Left renal cortex interstitium (tissue), 4 donors: Measurements from ENCODE around the gene CALCR. TPM values are rescaled to one million over a fixed set of nuclear protein-coding genes. Genes with fewer than 3 reads are reported as not detected.

Experiments
- DNase-seq, 4 donors: peaks; one replicate each; pipeline ENCODE4 v3.0.0-alpha.2; 2013; ENCODE audit warnings: low read depth in 4 of 4, low spot score in 2 of 4, missing footprints in 1 of 4
- polyA plus RNA-seq, 4 donors: library from polyadenylated mRNA; unstranded; fragments of 120-200 nt; gene quantifications; one replicate each; pipeline ENCODE4 v1.2.1, GENCODE V29; 2013; ENCODE audit not compliant: insufficient read length in 4 of 4

The CALCR gene
- polyA plus RNA-seq, 4 donors, result 0.55 to 0.96 (median 0.91) TPM

DNA sequence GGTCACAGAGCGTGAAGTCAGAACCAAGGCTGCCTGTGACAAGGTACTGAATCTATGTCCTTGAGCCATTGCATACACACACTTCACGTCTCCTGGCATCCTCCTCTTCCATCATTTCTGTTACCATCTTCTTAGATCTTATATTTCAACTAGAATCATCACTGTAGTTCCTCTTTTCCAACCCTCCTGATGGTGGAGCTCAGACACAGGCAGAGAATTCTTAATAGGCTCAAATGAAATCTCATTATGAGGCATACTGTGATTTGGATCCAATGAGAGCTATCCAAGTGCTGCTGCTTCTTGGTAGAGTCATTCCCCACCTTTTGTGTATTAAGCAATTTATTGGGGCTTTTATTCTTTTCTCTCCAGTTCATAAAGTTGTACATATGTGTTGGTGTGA lies 113.2 kb downstream of the CALCR start:
- DNase-seq, result no peak

DNA sequence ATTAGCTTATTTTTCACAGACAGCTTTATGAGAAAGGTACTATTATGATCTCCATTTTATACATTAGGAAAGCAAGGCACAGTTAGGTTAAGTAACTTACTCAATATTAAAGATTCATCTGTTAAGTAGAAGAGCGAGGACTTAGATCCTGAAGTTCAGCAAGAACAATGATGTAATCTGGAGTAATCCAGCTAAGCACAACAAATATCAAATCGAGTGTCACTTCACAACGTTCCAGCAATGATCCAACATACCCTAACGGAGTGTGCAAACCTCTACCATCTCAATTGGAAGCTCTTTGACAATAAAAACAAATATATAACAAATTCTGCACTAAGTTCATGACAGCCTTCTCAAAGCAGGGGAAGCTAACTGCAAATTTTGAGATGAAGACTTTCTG lies 121.3 kb downstream of the CALCR start:
- DNase-seq, result no peak

- no peak for DNase-seq
Observed at GRCh38 chr7:93448176-93448575, 126.3 kb downstream of the CALCR start.

- no peak for DNase-seq
Observed at GRCh38 chr7:93447509-93447908, 127.0 kb downstream of the CALCR start.

DNA sequence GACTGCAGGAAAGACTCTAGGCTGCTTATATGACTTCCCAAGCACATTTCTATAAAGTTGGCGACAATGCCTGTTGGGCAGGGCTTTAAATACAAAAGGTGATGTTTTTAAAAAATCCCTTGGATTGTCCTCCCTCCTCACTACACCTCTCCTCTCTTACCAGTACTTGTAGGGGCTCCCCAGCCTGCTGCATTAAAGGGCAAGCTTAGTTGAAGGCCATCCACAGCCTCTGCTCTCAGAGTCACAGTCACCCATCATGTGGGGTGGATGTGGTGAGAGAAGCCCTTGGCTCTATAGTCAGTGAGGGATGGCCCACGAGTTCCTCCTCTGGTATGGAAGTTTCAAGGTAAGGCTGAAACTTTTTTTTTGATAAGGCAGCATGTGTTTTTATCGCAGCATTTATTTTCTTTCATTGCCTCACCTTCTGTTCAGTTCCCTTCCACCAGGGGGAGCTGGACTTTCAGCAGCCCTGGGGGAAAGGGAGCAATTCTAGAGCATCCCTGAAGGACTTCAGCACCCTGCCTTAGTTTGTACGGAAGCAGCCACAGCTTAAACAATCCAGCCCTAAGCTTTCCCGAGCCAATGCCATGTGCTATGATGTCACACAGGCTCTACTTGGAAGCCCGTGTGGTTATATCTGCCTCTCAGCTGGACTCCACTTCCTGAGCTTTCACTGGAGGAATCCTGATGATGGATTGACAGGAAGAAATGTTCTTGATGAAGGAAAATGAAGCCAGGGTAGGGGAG lies 131.9 kb downstream of the CALCR start:
- no peak for DNase-seq

DNA sequence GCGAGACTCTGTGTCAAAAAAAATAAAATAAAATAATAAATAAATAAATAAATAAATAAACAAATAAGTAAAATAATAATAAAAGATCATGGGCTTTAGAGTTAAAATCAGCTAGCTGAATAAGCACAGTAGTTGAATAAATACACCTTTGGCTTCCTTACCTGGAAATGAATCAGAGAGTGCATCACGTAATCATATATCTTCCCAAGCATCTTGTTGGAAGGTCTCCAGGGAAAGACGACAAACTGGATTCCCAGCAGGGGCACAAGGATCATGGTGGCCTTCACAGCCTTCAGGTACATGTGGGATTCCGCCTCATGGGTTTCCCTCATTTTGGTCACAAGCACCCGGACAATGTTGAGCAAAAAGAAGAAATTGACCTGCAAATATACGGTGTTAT lies 138.7 kb downstream of the CALCR start:
- DNase-seq, result no peak

DNA sequence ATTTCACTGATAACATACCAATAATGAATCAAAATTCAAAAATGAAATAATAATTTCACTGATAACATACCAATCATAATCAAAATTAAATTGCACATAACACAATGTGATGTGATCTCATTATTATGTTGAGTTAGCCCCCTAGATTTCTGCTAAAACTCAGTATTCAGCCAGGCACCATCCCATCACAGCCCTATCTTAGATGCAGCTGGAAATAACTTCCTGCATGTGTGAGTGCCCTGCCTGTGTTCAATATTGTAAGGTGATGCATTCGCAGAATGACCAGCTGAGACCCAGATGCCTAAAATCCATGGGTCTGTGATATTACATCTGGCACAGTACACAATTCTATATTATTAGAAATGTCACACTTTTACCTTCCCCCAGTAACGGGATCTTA lies 142.4 kb downstream of the CALCR start:
- no peak for DNase-seq

DNA sequence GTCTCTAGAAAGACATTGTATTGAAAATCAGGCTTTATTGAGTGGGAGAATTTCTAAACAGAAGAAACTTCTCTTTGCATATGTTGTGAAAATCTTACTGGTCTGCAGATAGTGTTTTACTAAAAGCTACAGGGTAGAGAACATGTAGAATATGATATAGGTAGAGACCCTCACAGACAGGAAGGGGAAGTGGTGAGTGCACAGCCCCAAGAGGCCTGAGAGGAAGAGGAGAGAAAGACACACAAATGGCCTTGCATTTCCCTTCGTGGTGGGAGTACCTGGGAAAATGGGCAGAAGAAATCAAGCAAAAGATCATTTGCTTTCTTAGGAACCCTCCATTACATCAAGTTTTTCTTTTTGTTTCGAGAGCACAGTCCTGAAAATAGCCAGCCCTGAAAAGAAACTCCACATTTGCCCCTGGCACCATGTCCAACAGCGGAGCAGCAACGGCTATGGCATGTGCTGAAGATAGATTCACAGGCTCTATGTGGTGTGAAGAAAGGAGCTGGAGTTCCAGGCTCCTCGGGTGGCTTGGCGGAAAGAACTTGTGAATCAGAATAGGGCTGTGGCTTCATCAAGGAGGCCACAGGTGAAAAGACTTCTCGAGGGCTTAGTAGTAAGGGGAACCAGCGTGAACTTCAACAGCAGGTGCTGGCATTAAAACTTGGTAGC lies 143.5 kb downstream of the CALCR start:
- DNase-seq, result no peak

DNA sequence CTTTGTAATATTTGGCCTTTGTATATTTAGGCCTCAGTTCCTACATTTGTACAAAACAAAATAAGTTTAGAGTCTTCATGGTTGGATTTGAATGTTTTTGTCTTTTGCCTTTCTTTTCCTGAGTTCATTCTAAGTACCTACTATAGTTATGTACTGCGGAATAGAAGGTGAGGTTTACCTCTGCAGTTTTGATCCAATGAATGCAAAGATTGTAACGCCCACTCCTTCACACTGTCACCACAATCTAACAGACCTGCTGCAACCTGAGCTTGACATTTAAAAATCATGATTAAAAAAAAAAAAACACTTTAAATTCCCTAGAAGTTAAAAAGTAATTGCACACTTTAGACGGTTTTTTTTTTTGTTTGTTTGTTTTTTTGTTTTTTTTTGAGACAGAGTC lies 145.0 kb downstream of the CALCR start:
- no peak for DNase-seq

- no peak for DNase-seq
Observed at GRCh38 chr7:93427107-93427506, 147.4 kb downstream of the CALCR start.

DNA sequence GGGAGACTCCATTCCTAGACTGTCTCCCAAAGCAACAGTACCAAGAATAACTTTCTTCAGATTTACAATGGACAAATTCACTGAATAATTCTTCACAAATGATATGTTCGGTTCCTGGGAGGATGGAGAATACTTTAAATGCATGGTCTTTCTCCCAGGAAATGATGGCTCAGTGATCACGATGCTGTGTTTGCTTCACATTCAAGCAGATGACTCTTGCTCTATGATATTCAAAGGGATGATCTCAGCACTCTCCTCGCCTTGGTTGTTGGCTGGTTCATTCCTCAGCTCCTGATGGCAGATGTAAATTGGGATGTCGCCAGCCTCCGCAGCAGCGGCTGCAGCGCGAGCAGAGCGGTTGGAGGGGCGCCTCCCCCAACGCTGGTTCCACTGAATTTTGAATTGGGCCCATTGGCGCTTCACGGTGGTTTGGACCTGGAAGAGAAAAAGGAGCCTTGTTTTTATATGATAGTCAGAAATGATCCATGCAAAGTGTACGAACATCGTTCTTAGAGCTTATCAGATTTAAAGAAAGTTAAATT lies 148.3 kb downstream of the CALCR start:
- no peak for DNase-seq

GRCh38 chr7:93414574-93414973 lies 159.9 kb downstream of the CALCR start:
- DNase-seq, result no peak

DNA sequence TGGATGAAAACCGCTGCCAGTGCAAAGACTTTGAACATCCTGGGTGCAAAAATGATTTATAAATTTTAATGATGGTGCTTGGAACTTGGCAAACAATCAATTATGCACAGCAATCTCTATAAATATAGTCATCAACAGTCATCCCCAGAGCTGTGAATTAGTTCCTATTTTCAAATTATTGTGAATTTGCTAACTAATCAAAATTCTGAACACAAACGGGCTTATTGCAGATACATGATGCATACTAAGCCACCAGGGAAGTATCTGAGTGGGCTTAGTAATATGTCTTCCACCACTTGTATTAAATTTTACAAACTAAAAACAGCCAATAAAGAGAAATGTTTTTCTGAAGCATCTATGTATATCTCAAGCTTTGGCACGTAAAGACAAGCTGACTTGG lies 165.2 kb downstream of the CALCR start:
- DNase-seq, result no peak

DNA sequence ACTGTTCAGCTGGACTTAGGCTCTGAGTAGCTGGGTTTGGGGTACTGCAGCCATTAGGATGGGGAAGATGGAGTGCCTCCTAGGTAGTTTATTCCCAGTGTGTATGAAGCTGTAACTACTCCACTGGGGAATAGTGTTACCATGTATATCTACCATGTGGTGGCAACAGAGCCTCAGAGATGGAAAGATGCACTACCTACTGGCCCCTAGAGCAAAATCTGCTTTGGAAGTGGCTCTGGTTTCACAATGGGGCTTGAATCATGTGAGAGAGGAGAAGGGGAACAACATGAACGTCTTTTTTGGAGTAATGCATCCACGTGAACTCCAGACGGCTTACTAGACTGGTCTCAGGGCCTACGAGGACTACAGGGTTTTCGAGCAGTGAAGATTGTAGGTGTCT lies 167.3 kb downstream of the CALCR start:
- DNase-seq, result no peak

GRCh38 chr7:93402944-93403343 lies 171.6 kb downstream of the CALCR start:
- DNase-seq, result no peak

DNA sequence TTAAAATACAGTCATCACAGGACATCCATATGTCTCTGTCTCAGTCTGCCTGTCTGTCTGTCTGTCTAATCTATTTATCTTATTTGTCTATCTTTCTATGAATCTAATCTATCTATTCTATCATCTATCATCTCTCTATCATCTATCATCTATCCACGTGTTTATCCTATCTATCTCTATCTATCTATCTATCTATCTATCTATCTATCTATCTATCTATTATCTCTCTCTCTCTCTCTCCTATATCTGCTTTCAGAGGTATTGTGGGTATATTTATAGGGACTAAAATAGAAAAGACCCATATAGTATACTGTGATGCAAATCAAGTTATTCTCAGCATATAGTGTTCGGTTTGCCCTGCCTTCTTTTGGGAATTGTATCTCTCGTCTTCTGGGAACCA lies 174.9 kb downstream of the CALCR start:
- no peak for DNase-seq

DNA sequence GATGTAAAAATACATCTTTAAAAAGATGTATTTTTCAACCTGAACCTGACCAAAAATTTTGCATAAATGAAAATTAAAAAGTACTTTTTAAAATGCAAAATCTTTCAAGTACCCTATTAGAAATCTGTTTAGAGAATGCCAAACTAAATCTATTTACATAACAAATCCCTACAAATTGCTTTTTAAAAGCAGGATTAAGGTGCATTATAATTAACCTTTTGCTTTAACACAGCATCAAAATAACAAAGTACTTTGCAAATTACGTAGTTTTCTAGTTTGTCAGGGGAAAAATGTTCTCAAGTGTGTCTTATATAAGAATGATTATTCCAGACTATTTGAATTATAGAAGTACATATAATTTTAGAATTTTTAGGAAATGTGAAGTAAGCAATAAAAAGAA lies 181.5 kb downstream of the CALCR start:
- no peak for DNase-seq

- no peak for DNase-seq
Observed at GRCh38 chr7:93390660-93391059, 183.9 kb downstream of the CALCR start.

- no peak for DNase-seq
Observed at GRCh38 chr7:93382362-93382761, 192.2 kb downstream of the CALCR start.

DNA sequence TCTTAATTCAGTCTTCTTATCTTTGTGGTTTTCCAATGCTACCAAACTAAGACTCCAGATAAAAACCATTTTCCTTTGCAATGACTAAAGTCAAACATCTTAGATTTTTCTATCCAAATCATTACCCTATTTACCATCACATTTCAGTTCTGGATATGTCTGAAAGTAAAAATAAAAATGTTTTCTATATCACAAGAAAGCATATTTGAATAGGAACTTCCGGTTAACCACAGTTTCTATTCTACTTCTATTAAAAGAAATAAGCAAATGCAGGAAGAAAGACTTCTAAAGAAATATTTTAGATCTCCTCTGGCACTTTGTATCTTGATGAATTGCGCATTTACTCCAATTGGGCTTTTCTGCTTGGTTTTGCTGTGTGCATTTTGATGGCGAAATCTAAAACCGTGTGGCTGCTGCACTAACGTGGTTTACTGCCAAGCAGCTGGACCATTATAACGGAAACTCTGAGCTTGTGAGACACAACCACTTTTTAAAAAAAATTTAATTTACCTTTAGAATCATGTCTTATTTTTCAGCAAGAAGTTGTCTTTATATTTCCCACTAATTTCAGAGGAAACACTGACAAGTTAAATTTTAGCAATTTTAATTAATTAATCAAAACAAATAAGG lies 196.3 kb downstream of the CALCR start:
- no peak for DNase-seq

DNA sequence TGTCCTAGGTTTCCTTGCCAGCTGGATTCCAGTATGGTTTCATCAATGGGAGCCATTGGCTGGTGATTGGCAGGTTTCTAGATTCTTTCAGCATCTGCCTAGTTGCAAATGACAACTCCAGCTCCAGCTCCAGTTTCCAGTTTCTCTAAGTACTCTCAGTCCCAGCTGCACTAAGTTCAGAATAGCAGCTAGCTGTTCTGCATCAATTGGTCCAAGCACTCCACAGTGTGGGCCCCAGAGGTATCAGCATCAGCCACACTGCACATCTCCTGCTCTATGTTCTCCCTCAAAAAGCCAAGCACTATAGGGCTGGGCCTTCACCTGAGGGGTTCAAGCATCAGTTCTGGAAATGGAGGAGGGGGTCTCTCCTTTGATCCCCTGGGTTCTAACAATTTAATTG lies 198.9 kb downstream of the CALCR start:
- no peak for DNase-seq
